COR-L47 (cell line): ENCODE results near the gene HAO1.

Source experiments
- DNase-seq: peaks from one replicate; lab custom pipeline; 2025; lab: John Stamatoyannopoulos, UW

HAO1 gene

DNA sequence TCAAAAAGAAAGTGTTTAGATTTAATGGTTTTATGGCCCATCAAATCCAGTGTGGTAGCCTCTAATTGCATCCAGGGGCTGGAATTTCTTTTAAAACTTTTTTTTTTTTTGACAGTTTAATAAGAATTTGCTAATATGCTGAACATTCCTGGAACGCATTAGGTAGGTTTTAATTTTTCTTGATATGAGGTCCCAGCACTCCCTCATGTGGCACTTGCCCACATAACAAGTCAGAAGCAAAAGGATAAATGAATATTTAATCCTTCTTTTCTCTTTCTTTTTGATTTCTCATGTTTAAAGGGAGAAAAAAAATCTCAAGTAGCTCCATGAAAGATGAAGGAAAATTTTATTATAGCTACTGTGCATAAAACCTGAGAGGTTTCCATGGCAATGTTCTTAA, 13.5 kb downstream of the HAO1 start:
- DNase-seq = no peak

DNA sequence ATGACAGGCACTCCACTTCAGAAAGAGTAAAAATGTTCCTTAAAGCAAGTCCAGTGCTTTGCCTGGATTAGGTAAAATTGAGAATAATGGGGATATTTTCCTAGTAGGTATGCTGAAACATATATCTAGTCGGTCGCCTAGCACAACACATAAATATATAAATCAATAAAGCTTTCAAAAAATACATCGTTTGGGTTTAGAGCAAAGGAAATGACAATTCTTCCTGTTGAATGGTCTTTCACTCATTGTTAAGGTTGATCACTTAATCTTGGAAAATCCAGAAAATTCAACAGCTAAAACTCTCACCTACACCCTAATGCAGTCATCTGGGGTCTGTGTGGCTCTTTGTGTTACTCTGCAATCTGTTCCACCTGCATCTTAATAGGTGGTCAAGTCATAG, 13.9 kb downstream of the HAO1 start:
- no peak for DNase-seq

DNA sequence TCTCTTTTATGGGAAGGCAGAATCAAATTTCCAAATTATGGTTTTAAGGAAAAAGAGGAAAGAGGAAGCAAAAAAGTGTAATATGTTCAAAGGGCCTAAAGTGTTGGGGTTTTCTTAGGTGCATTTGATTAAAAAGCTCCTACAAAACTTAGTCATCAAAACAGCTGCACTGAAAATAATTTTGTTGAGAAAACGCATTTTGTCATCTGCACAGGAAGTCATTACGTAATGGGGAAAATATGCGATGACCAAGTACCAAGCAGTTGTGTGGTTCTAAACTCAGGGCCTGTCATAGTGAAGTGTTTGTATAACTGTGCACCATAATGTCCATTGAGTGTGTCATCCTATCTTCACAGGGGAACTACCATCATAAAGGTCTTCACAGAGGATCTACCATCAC, 15.6 kb downstream of the HAO1 start:
- no peak for DNase-seq

DNA sequence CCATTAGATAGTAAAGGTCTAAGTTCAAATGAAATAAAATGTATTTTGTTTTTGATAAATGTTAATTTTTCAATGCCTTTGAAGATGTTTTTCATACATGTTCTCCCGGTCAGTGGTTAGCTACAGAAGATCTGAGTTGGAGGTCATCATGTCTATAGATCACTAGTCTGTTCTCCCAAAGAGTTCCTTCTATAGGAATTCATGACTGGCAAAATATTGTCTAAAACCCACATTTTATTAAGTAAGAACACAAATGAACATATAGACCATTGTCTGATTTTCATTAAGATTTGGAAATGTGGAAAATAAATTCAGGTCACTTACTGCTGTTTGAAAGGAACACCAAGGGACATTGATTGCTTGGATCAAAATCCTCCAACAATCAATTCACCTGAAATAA, 23.6 kb downstream of the HAO1 start:
- no peak for DNase-seq

DNA sequence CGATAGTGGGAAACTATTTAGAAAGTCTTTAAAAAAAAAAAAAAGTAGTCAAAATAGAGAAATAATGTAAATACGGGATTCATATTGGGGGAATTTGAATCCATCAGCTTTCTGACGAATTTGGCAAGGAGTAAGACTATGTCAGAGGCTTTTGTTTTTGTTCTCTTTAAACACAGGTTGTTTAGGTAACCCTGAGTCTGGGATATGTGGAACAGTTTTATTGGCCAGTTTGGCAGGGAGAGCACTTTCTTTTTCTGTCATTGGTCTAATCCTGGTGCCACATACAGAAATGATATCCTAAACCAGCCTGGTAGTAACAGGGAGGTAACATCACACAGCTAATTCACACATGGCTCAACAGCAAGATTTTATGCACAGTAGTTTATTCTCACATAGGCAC, 27.7 kb downstream of the HAO1 start:
- DNase-seq = no peak

DNA sequence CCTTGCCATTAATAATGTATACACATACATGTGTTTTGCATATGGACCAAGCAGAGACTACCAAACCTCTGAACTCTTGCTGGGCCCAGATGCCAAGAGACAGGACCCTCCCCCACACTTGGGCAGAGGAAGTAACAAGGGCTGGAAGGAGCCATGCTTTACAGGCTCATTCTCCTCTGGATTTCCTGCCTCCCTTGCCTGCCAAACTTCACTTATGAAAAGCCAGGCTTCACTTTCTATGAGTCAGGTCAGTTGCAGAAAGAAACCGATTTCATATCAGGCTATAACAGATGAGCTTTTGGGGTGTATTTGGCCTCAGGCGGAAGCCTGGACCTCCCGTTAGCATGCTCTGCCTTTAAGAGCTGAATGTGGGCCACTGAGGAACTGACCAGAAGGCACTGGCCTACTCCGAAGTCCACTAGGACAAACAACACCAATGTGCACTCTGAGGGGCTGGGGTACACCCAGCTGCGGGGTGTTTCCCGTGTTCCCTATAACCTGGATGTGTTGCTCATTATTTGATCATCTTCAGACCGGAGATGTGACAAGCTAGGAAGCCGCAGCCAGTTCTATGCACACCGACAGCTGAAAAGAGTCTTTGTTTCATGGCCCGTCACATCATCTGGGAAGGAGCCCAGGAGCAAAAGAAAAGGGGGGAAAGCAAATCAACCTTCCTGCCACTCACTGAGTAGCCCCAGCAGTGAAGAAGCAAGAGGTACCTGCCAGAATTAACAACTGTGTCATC, 28.5 kb downstream of the HAO1 start:
- no peak for DNase-seq

DNA sequence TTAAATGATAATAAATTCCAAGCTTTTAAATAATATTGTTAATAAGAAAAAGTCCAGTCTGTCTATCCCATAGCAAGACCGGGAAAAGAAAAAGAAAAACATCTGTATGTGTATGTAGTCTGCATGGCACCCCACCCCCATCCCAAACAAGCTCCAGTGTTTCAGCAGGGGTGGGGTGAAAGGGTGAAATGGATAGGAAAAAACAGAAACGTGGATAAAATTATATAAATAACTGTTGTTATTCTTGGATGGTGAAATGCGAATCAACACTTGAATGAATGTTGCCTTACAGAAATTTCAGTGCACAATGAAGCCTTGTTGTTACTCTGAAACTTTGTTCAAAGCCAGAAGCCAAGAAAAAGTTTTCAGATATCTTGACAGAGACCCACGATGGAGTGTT, 31.4 kb downstream of the HAO1 start:
- DNase-seq = no peak

DNA sequence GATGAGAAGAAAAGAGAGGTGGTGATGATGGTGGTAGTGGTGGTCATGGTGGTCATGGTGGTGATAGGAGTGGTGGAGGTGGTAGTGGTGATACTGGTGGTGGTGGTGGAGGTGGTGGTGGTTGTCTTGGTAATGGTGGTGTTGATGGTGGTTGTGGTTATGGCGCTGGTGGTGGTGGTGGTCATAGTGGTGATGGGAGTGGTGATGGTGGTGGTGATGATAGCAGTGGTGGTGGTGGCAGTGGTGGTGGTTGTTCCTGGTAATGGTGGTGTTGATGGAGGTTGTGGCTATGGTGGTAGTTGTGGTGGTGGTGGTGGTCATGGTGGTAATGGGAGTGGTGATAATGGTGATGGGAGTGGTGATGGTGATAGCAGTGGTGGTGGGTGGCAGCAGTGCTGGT, 36.8 kb downstream of the HAO1 start:
- no peak for DNase-seq

DNA sequence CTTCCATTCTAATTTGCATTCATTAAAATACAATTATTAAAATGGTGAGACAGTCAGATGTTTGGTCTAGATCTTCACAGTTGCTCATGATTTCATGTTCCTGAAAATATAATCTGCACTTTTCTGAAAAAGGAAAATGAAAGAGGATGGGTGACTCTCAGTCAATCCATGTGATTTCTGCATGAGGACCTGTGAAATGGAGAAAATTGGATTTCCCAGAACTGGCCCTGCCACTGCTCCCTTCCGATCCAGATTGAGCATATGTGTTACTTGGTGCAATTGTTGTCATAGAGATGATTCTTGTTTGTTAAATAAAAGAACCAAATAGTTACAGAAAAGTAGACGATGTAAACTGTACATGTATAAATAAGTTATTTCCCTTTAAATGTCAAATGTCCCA, 37.4 kb downstream of the HAO1 start:
- DNase-seq = no peak

DNA sequence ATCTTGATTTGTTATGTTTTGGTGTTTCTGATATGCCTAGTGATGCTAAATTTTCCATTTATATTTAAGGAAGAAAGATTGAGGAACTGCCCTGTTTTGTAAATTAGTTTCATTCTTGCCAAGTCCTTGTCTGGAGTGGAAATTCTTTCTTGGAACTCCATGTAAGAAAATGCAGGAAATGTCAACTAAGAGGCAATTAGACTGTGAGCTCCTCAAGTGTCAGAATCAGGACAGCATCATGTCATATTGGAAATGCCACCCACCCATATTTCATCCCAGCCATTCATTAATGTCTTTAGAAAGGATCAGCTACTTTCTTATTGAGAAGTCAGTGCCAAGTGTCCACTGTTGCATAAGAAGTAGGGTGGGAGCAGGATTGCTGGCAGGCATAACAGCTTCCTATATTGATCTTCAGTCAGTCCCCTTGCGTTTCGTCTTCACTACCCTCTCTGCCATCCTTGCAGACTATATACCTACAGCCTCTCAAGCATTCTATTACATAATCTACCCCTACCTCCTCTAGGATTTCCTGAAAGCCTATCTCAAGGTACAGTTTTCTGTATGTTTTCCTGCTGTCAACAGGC, 42.4 kb downstream of the HAO1 start:
- no peak for DNase-seq

DNA sequence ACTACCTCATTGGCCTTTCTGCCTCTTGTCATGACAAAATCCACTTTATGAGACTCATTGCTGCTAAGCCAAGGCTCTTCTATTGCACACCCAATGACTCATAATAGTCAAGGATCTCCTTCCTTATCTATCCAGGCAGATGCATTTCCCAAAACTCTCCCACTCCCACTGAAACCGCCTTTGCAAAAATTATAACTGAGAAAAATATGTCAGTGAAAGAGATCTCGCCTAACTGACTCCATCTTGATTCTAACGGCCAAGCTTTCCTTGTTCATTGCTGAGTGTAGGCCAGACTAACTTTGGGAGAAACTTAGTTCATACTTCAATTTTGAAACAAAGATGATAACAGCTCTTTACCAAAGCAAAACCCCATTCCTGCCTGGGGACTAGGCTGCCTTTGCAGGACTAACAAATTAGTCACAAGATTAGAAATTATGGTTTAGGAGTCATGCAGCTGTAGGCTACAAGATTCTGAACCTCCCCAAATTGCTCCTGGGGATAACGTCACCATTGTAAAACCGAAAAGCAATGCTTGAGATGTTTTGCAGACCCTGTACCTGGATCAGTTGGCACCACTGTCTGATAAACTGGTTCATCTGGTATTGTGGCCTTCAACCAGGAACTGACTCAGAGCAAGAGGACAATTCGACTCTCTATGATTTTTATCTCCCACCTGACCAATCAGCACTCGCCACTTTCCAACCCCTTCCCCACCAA, 47.1 kb downstream of the HAO1 start:
- no peak for DNase-seq

DNA sequence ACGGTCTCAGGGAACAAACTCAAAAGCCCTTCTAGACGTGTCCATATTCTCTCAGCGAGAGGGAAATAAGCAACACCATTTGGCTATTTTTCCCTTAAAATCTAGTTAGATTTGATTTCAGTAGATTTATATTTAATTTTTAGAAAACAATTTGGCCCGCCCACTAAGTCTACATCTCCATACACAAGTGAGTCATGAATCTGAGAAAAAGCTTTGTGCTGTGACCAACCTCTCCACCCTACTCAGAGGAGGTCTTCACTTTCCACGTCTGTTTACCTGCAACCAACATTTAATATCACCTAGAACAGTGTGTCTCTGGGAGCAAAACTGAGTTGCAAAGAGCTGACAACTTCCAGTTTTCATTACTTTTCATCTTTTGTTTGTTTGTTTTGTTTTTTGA, 48.6 kb downstream of the HAO1 start:
- no peak for DNase-seq

DNA sequence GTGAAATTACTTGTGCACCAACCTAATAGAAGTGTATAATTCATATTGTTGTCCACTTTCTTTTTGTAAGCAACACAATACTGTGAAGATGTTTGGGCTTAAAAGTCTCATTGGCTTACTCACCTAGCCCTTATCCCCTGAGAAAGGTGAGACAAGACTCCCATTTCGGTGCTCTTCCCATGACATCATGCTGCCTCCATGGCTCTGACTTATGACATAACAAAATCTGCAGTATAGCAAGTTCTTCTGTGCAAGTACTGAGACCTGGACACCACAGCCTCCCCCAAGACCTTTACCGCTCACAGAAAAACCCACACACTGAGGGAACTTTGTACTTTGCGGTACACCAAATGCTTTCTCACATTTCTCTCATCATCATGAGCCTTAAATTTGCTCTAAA, 50.5 kb downstream of the HAO1 start:
- no peak for DNase-seq

DNA sequence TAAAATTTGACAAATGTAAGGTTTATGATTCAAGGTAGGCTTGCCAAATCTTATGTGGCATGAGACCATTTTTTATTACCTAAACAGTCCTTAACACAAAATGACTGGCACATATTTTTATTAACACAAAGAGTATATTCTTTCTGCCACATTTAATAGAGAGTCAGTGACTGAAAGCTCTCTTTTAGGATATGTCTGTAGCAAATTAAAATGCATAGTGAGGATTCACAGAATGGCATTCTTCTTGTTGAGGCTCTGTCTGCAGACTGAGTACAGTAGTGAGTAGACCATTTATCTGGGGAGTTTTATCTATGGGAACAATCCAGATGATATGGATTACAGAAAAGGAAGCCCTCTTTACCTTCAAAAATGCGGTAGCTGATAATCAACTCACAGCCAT, 56.5 kb downstream of the HAO1 start:
- no peak for DNase-seq

DNA sequence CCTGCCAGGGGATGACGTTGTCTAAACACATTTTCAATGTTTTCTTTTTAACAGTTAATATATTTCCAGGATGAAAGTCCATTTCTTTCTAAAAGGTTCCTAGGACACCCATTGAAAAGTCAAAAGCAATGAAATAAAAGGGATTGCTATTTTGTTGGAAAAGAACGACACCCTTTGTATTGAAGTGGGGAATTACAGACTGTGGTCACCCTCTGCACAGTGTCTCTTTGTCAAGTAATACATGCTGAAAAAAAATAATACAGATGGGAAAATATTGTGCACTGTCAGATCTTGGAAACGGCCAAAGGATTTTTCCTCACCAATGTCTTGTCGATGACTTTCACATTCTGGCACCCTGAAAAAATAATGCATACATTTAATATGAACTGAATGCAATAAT, 56.9 kb downstream of the HAO1 start:
- DNase-seq = no peak

DNA sequence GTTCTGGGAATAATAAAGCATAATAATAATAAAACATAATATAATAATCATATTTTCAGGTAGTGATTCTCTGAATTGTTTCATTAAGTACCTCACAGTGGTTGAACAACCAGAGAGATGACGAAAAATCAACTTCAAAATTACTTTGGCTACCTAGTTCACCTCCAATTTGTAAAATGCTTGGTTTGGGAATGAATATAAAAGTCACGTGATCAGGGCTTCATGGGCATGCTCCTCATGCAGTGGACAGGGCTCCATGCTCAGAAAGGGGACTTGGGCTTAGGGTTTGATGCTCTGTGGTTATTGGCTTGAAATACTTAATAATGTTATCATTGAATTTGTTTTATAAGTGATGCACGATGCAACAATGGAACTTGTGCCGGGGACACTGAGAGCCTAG, 58.2 kb downstream of the HAO1 start:
- no peak for DNase-seq

DNA sequence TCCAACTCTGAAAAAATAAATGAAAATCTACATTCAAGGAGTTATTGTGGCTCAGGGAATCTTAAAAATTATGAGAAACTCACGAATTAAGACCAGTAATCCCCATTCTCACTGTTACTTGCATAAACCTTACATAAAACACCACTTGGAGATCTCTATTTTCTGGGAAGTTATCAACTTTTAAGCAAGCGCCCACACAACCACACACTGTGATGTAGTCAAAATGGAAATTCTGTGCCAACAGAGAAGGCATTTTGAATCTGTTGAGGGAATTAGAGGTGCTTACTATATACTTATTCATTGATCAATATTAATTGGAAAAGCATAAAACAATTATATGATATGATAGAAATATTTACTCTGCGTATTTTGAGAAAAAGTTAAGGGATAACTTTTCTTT, 58.7 kb downstream of the HAO1 start:
- DNase-seq = no peak

DNA sequence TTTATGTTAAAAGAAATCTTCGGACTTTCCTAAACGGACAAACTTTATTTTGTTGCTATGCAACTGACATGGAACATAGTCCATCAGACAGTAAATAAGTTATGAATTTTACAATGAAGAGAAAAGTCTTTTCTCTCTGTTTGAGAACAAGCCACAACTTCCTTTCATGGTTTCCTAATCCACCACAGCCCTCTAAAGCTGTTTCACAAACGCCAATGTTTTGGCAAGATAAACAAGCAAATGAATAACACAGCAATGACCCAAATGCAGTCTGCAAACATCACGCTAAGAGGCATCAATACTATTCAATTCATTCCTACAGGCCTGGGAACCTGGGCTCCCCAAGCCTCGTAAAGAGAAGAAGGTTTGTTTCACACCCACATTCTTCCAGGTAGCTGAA, 60.4 kb downstream of the HAO1 start:
- no peak for DNase-seq

DNA sequence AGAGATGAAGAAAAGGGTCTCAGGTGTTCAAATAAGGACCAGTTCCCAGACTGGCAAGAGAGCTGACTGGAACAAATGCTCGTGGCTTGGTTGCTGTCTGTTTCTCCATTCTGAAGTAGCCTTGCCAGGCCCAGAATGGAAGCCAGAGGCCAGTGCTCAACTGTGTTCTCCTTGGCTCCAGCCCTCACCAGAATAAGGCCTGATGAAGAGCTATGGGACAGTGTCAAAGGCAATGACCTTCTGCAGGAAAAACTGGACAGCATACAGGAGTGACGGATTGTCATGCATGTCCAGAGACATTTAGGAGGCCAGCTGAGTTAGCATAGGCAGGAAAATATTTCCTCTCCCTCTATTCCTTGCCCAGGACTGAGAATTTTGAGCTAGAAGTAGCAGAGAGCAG, 72.2 kb downstream of the HAO1 start:
- DNase-seq = no peak

DNA sequence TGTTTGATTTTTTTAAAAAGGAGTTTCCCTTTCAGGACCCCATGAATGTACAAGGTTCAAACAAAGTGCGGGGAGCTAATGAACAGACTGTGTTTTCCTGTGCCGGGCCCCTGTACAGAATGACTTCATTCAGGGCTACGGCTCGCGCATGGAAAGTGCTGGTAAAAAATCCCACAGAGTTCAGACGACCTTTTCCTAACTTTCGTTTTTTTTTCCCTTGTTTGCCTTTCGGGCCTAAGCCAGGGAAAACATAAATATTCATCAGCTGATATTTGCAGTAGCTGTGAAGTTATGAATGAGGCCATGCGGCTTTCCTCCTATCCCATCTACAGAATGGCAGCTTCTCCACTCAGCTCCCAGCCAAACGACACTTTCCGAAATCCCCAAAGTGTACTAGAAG, 74.0 kb downstream of the HAO1 start:
- no peak for DNase-seq

DNA sequence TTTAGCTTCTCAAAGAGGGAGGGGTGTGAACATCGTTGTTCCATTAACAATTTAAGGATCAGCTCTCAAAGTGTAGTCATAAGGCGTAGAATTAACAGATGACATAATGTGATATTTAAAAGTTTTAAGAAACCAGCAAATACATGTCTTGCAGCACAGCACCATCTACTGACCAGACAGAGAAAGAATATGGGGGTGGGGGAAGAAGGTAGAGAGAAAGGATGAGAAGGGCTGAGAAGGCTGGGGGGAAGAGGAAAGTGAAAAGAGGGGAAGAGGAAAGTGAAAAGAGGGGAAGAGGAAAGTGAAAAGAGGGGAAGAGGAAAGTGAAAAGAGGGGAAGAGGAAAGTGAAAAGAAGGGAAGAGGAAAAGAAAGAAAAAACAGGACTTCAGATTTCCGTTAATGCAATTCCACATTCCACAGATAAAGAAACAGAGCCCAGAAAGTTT, 80.9 kb downstream of the HAO1 start:
- DNase-seq = peak; percentile 54

DNA sequence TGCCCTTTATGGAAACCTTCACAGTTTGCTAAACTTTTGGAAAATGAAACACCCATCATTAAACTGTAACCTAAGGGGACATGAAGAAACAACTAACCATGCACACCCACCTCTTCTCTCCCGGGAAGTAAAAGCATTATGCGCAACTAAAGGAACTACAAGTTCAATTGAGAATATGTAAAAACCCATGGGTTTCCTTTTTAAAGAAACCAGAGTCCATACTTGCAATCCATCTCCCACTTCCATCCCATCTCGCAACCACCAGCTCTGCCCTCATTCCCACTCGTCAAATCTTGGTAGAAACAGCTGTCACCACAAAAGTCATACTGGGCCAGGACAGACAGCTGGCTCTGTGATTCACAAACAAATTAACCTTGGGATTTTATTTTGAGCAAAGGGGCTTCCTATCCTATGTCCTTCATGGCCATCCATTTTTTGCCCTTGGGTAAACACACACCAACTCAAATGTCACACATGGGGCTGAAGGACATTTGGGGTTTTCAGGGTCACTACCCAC, 81.5 kb downstream of the HAO1 start:
- DNase-seq = no peak

DNA sequence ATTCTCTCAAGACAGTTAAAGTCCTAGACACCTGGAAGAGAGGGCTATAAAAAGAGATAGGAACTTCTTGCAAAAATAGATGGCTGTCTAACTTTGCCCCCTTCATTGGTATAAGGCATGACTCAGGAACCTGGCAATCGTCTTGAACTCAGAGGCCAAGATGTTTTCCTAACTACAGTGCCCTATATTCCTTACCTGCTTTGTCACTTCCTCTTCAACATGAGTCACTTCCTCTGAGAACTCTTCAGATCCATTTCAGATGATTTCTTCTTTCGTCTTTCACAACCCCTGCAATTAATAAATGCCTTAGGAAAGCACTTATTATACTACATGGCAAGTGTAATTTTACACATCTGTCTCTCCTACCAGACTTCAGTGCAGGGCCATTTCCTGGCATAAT, 83.5 kb downstream of the HAO1 start:
- DNase-seq = no peak
